Loucy (cell line): ENCODE measurements around the gene ALDH4A1.

Source experiments
- EZH2phosphoT487 ChIP-seq: fragments of 200-600 bp; IDR thresholded peaks from 2 replicates; pipeline ENCODE4 v1.6.1; 2018; ENCODE audit warnings: antibody characterized with exemption, mild to moderate bottlenecking, moderate library complexity, borderline replicate concordance
- TF ChIP-seq, protein P1 (sequence below): fragments of 200-600 bp; sonication (generic); conservative IDR thresholded peaks from 2 replicates; pipeline ENCODE4 v1.5.1; 2014; ENCODE audit warnings: mild to moderate bottlenecking, antibody characterized with exemption, low read length

DNA sequence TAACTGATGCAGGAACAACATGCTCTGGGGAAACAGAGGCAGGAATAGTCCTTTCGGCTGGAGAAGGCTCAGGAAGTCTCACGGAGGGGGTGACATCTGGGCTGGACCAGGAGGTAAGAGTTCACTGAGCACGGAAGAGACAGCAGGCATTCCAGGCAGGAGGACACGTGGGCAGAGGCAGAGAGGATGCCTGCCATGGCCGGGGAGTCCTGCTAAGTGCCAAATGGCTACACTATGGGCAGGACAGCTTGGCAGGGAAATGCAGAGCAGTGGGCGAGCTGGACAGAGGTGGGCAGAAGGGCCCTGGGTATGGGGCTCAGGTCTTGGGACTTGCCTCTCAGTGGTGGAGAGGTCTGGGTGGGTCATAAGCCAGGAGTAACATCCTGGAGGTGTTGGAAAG, 17.6 kb downstream of the ALDH4A1 start:
- TF ChIP-seq, protein P1, sequence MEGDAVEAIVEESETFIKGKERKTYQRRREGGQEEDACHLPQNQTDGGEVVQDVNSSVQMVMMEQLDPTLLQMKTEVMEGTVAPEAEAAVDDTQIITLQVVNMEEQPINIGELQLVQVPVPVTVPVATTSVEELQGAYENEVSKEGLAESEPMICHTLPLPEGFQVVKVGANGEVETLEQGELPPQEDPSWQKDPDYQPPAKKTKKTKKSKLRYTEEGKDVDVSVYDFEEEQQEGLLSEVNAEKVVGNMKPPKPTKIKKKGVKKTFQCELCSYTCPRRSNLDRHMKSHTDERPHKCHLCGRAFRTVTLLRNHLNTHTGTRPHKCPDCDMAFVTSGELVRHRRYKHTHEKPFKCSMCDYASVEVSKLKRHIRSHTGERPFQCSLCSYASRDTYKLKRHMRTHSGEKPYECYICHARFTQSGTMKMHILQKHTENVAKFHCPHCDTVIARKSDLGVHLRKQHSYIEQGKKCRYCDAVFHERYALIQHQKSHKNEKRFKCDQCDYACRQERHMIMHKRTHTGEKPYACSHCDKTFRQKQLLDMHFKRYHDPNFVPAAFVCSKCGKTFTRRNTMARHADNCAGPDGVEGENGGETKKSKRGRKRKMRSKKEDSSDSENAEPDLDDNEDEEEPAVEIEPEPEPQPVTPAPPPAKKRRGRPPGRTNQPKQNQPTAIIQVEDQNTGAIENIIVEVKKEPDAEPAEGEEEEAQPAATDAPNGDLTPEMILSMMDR: no peak
- no peak for TF ChIP-seq EZH2phosphoT487
